NCI-H1436 treated with DMSO at 0.1 percent for 48 hours (cell line): ENCODE data around the gene SLC43A2.
"Not testable (repeated sequence)": the region's sequence is repeated elsewhere in the genome, so short reads cannot be mapped to it uniquely, and the experiment has no call there.

ENCODE experiments used
- DNase-seq: peaks from one replicate; lab custom pipeline; 2025; lab: John Stamatoyannopoulos, UW

Gene SLC43A2

DNA sequence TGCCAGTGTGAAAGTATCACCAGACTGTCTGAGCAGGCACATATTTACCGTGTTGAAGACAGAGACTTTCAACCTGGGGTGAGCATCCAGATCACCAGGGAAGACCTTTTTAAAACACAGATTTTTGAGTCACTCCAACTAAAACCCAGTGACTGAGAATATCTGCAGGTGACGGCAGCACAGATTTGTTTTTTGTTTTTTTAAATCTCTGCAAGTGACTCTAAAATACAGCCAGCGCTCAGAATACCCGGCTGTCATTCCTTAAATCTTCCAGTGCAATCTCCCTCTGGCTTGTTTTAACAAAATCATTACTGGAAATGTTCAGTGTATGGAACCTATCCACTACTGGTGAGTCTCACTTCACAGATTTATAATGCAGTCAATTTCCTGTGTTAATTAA, 92.9 kb downstream of the SLC43A2 start:
- DNase-seq: no peak

DNA sequence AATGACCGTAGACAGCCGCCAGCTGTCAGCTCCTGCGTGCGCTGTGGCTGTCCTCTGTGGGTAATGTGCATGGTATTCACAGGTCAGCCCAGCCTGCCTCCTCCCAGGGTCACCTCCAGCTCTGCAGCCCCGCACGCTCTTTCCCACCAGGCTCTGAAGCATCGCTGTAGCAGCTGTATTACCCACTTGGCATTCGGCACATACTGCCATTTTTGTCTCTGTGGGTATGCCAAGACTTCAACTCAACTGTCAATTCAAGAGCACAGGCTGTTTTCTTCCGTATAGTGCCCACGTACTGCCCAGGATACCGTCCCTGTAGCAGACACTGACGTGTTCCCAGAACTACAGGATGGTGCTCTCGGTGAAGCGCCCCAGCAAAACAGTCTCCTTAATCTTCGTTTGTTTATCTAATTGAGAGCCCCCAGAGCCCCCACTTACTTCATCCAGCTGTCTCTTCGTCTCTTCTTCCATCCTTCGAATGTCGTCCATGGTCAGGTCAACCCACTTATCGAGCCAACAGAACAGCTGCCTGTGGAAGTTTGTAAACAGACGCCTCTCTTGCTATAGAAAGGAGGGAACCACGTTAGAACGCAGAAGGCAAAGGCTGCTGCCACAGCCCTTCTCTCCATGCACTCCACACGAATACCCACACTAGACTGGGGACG, 94.8 kb downstream of the SLC43A2 start:
- no peak for DNase-seq

DNA sequence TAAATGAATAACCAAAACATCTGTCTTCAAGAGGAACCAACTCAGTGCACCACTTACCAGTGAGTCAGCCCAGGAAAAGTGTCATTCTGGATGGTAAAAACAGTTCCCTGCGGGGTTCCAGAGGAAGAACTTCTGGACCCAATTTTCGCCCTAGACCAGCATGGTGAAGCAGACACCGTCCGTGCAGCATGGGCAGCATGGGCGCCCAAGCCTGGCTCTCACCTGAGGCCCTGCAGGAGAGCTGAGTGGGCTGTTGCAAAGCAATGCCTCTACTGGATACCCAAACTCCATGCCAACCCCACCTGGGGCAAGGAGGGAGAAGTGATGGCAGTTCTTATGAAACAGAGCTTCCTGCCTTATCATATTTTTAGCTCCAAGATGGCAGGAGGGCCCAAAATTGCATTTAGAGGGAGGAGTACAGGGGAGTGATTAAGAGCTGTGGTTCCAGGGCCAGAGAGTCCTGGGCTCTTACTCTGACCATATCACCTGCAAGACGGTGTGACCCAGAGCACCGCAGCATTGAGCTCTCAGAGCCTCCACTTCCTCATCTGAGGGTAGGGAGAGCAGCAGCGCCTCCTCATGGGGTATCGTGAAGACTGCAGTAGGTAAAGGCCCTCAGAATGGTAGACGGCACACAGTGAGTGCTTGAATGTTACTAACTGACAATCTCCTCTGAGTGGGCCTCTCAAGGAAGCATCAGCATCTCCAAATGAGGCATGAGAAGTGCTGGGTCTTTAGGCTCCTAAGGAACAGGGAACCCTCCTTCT, 95.6 kb downstream of the SLC43A2 start:
- DNase-seq: no peak

DNA sequence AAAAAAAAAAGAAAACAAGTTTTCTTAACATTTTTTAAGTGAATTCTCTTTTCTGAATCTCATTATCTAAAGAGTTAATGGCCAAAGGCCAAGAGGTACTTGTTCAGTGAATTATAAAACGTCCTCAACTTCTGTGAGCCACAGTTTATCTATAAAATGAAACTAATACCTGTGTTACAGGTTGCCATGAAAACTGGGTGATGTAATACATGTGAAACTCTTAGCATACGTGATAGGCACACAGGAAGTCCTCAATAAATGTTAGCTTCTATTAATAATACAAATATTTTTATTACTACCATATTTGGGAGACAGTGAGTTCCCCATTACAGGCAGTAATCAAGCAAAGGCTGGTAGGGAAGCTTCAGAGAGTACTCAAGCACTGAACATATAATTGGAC, 98.8 kb downstream of the SLC43A2 start:
- DNase-seq: no peak

DNA sequence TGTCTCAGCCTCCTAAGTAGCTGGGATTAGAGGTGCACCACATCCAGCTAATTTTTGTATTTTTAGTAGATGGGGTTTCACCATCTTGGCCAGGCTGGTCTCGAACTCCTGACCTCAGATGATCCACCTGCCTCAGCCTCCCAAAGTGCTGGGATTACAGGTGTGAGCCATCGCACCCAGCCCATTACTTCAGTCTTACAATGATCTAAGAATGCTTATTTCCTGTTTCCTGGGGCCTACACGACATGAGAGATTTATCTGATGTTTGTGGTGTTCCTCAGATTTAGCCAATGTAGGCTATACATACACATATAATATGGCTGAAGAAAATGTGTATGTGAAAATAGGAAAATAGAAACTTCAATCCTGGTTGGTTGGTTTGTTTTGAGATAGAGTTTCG, 101.8 kb downstream of the SLC43A2 start:
- not testable (repeated sequence) for DNase-seq

DNA sequence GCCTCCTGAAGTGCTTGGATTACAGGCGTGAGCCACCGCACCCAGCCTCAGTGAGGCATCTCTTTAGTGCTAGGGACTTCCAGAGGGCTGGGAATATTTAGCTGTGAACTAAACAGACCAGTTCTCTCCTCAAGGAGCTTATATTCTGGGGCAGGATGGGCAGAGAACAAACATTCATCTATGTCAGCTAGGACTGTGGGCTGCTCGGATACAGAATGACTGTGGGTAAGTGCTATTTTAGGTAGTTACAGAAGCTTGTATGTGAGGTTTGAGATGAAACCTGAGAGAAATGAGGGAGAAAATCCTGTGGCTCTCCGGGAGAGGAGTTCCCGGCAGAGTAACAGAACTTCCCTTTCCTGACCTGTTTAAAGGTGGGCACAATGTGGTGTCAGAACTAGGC, 106.0 kb downstream of the SLC43A2 start:
- no peak for DNase-seq

DNA sequence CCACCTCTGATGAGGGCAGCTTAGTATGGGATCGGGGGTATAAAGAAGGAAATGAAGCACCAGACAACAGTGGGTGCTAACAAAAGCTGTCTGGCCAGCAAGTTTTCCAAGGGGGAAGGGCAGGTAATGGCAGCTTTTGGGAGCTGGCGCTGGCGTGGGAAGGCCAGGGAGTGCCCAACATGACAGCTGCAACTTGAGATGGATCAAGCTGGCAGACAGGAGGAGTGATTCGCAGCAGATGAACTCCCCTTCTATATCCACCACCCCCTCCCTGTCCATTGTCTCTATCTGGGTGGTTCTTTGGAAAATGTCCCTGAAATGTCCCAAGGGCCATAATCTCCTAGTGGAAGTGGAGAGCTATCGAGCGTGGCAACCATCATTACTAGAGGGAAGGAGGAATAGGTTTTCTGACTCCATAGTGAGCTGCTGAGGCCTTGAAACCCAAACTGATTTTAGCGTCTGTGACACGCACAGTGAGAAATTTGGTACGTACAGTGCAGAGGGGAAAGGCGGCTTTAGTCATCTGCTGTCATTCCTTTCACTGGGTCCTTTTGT, 107.5 kb downstream of the SLC43A2 start:
- DNase-seq: no peak

DNA sequence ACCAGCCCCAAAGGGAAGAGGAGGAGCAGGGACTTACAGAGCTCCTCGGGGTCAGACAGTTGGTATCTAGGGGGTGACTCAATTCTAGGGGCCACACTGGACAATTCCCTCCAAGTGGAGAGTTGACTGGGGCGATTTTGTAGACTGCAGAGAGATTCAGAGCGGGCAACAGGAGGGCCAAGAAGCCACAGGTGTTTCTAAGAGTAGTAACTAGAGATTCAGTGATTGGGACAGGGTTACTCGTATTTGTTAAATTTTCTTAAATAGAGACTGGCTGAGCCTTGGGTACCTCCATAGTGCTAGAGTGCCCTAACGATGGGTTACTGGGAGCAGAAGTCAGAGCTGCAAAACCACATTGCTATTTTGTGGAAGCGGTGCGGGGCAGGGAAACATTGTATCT, 109.0 kb downstream of the SLC43A2 start:
- no peak for DNase-seq
